MM.1S (cell line): ENCODE data around the gene PPP2R1B.

Experiments used
- CTCF ChIP-seq: fragments of 300-600 bp; sonication (generic); IDR thresholded peaks from 2 replicates; pipeline ENCODE4 v1.5.1; 2016; ENCODE audit warnings: antibody characterized with exemption, low read length, mixed read lengths
- EZH2 ChIP-seq: fragments of 300-600 bp; sonication (generic); optimal IDR thresholded peaks from 2 replicates; pipeline ENCODE3; 2017; ENCODE audit warnings: low read depth, mild to moderate bottlenecking, antibody characterized with exemption, low read length, mixed read lengths

GRCh38 chr11:111702623-111703022 is 63.6 kb downstream of the PPP2R1B start:
- no peak for TF ChIP-seq CTCF
- no peak for TF ChIP-seq EZH2
